ENCODE results near the gene PDCD2. TPM values are rescaled to one million over a fixed set of nuclear protein-coding genes. Genes with fewer than 3 reads are reported as not detected.
A peak's percentile ranks its signal among the peaks of the same experiment; 100 is the strongest.
"Not testable (repeated sequence)": the region's sequence is repeated elsewhere in the genome, so short reads cannot be mapped to it uniquely, and the experiment has no call there.

The PDCD2 gene
- total RNA-seq, 1 donor from 2014 or later: 263 TPM

- Histone ChIP-seq H3K9me3 (no peaks in the 10 kb centered on the region), H3K27me3 (no peaks in the 10 kb centered on the region), H3K36me3 (peaks cover 21 to 25% of the 10 kb centered on the region in 2 donors), H3K27ac (no peak overlapping the region), H3K4me1 (no peaks in the 10 kb centered on the region), H3K4me3 (no peak overlapping the region)
- TF ChIP-seq CTCF (IDR thresholded peaks at IDR 0.05): peak; percentile 46 to 89 (median 68)
- DNase-seq (ENCODE audit: low spot score in 2 of 2): peak in 1 of 2 donors; percentile 80
- intact Hi-C loops (cut with DNase I): loop anchor here (2.0 kb wide), 2 partner anchors 699 to 739 kb away; no protein-coding TSS in a partner anchor
These were observed 54.5 kb downstream of the PDCD2 start for GRCh38 chr6:170529839-170530469.

GRCh38 chr6:170527995-170528394 is 56.4 kb downstream of the PDCD2 start:
- not testable (repeated sequence) for H3K9me3 ChIP-seq; H3K4me3 ChIP-seq; H3K4me1 ChIP-seq; H3K27ac ChIP-seq; H3K27me3 ChIP-seq; DNase-seq (ENCODE audit: low spot score in 2 of 2); H3K36me3 ChIP-seq
- intact Hi-C loops (cut with DNase I): loop anchor here (2.0 kb wide), 1 partner anchor 697 kb away; no protein-coding TSS in a partner anchor

GRCh38 chr6:170525795-170526194 is 58.6 kb downstream of the PDCD2 start:
- H3K27me3 ChIP-seq: no peaks in the 10 kb centered on the region
- H3K4me3 ChIP-seq: no peak overlapping the region
- H3K27ac ChIP-seq: no peak overlapping the region
- no peaks in the 10 kb centered on the region for H3K9me3 ChIP-seq
- no peaks in the 10 kb centered on the region for H3K4me1 ChIP-seq
- H3K36me3 ChIP-seq: no peaks in the 10 kb centered on the region
- intact Hi-C loops (cut with DNase I): no loop called here
- no peak for TF ChIP-seq CTCF (IDR thresholded peaks at IDR 0.05)
- DNase-seq (ENCODE audit: low spot score in 2 of 2): no peak

Other genes starting within 250 kb of the PDCD2 start
- 120 TPM for gene PSMB1, start 31.3 kb downstream of the PDCD2 start, total RNA-seq
- gene TBP, start 30.3 kb downstream of the PDCD2 start, total RNA-seq: 10.2 TPM

Measured in ascending aorta (tissue), 2 donors.